Mucosa of stomach (tissue), 1 donor: ENCODE data around the gene FAM50A.
A peak's percentile ranks its signal among the peaks of the same experiment; 100 is the strongest.

Experiments
- H3K27me3 ChIP-seq: one replicate; pipeline ENCODE4 v1.7.0; 2013; ENCODE audit warnings: mild to moderate bottlenecking, low read length; ENCODE audit not compliant: control insufficient read depth, insufficient read depth
- H3K36me3 ChIP-seq: one replicate; pipeline ENCODE4 v1.7.0; 2013; ENCODE audit warnings: low read length; ENCODE audit not compliant: control insufficient read depth, insufficient read depth
- H3K4me1 ChIP-seq: one replicate; pipeline ENCODE4 v1.7.0; 2013; ENCODE audit warnings: mild to moderate bottlenecking, low read length; ENCODE audit not compliant: control insufficient read depth, insufficient read depth
- H3K4me3 ChIP-seq: one replicate; pipeline ENCODE4 v1.7.0; 2013; ENCODE audit warnings: low read length
- H3K9ac ChIP-seq: one replicate; pipeline ENCODE4 v1.7.0; 2013; ENCODE audit warnings: mild to moderate bottlenecking, low read length, moderate library complexity
- H3K9me3 ChIP-seq: one replicate; pipeline ENCODE4 v1.7.0; 2013; ENCODE audit warnings: mild to moderate bottlenecking, low read length, moderate library complexity; ENCODE audit not compliant: control insufficient read depth
- donor health status: Pancreatic carcinoma.

Gene FAM50A

GRCh38 chrX:154448484-154448883, 4.5 kb downstream of the FAM50A start:
- Histone ChIP-seq H3K9ac (no peak overlapping the region), H3K9me3 (no peaks in the 10 kb centered on the region), H3K4me1 (peaks cover 7% of the 10 kb centered on the region), H3K4me3 (no peak overlapping the region), H3K27me3 (no peaks in the 10 kb centered on the region), H3K36me3 (no peaks in the 10 kb centered on the region)

DNA sequence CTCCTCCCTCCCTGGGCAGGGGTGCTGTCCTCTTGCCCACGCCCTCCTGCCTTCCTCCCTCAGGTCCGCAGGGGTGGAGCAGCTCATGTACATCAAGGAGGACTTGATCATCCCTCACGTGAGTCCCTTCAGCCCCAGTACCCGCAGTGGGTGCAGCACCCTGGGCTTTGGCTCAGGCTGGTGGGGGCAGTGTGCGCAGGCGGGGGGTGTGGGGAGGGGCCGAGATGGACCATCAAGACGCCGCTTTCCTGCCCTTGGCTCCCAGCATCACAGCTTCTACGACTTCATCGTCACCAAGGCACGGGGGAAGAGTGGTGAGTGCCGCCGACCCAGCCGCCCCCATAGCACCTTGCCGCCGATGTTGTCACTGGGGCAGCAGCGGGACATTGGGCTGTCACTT, 5.7 kb downstream of the FAM50A start:
- H3K9me3 ChIP-seq: no peaks in the 10 kb centered on the region
- no peaks in the 10 kb centered on the region for H3K36me3 ChIP-seq
- no peaks in the 10 kb centered on the region for H3K27me3 ChIP-seq
- H3K4me1 ChIP-seq: peaks cover 7% of the 10 kb centered on the region
- H3K4me3 ChIP-seq: no peak overlapping the region
- H3K9ac ChIP-seq: no peak overlapping the region

DNA sequence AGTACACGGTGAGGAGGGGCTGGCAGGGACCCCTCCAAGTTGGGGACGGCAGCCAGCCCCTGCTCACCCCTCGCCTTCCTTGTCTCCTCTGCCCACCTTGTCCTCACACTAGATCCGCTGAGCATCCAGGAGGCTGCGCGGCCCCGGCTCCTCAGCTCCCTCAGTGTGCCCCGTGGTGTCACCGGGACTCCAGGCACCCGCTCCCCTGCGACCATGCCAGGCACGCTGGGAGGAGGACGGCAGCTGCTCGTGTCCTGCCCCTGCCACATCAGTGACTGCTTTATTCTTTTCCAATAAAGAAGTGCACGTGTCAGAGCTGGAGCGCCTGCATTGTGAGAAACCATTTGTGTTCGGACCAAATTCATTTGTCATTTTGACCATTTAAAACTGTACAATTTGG, 6.4 kb downstream of the FAM50A start:
- Histone ChIP-seq H3K4me1 (no peaks in the 10 kb centered on the region), H3K9me3 (no peaks in the 10 kb centered on the region), H3K4me3 (no peak overlapping the region), H3K36me3 (no peaks in the 10 kb centered on the region), H3K9ac (no peak overlapping the region), H3K27me3 (no peaks in the 10 kb centered on the region)

GRCh38 chrX:154452823-154453222, 8.9 kb downstream of the FAM50A start:
- Histone ChIP-seq H3K9ac (no peak overlapping the region), H3K4me1 (no peaks in the 10 kb centered on the region), H3K27me3 (no peaks in the 10 kb centered on the region), H3K9me3 (no peaks in the 10 kb centered on the region), H3K4me3 (no peak overlapping the region), H3K36me3 (no peaks in the 10 kb centered on the region)

DNA sequence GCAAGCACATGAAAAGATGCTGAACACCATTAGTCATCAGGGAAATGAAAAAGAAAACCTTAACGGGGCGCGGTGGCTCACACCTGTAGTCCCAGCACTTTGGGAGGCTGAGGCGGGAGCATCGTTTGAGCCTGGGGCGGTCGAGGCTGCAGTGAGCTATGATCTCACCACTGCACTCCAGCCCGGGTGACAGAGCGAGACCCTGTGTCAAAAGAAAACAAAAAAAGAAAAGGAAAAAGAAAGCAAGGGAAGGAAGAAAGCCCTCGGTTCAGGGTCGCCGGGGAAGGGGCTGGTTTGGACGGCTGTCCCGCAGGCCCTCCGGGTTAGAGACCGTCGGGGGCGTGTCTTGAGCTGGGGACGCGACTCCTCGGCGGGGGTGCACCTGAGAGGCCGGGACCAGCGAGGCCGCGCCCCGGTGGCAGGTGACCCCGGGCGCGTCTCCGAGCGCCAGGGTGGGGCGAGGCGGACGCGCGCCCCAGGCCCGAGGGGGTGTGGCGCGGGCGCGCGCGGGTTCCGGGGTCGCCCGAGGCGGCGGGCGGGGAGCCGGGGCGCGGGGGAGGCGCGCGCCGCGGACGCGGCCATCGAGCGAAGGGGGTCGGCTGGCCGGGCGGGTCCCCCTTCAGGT, 13.7 kb downstream of the FAM50A start:
- Histone ChIP-seq H3K36me3 (no peaks in the 10 kb centered on the region), H3K9me3 (no peaks in the 10 kb centered on the region), H3K4me1 (peaks cover 4% of the 10 kb centered on the region), H3K9ac (no peak overlapping the region), H3K27me3 (no peaks in the 10 kb centered on the region), H3K4me3 (no peak overlapping the region)

DNA sequence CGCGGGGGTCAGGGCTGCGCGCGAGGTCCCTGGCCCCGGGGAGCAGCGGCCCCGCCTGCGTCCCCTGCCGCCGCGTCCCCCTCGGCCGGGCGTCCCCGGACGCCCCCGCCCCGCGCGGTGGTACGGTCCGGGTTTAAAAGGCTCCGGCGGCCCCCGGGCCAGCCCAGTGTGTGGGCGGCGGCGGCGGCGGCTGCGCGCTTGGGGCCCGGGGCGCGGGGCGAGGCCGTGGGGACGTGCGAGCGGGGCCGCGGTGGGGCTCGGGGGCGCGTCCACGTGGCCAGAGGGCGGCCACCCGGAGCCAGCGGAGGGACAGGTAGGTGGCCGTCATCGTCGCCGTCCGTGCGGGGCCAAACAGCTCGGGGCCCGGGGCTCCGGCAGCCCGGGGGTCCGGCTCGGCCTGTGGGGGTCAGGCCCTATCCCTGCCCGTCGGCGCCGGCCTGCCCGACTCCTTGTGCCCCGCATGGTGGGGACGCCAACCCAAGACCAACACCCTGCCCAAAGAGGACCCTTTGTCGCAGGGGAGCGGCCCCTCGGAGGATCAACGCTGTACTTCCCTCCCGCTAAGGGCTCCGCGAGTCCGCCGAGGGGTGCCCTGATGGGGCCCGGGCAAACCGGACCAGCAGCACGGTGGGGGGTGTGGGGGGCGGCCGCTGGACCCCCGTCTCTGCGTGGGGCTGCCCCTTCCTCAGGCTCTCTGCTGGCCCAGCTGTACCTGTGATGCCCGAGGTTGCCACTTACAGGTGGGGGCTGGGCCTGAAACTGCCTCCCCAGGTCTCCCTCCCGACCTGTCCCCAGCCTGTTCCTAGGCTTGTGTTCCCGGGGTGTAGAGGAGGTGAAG, 14.4 kb downstream of the FAM50A start, which contains the start of gene PLXNA3:
Gene PLXNA3, plus strand, starts transcription at position 166 of the 838 bp plus-strand sequence. CDS start 1,903 bp downstream, outside the sequence.
- H3K4me3 ChIP-seq: no peak within 1 kb of the TSS
- H3K9me3 ChIP-seq: no peaks in the 10 kb centered on the region
- peaks cover 4% of the 10 kb centered on the region for H3K4me1 ChIP-seq
- no peaks in the 10 kb centered on the region for H3K36me3 ChIP-seq
- peak within 1 kb of the TSS; percentile 55 for H3K9ac ChIP-seq
- H3K27me3 ChIP-seq: no peaks in the 10 kb centered on the region

DNA sequence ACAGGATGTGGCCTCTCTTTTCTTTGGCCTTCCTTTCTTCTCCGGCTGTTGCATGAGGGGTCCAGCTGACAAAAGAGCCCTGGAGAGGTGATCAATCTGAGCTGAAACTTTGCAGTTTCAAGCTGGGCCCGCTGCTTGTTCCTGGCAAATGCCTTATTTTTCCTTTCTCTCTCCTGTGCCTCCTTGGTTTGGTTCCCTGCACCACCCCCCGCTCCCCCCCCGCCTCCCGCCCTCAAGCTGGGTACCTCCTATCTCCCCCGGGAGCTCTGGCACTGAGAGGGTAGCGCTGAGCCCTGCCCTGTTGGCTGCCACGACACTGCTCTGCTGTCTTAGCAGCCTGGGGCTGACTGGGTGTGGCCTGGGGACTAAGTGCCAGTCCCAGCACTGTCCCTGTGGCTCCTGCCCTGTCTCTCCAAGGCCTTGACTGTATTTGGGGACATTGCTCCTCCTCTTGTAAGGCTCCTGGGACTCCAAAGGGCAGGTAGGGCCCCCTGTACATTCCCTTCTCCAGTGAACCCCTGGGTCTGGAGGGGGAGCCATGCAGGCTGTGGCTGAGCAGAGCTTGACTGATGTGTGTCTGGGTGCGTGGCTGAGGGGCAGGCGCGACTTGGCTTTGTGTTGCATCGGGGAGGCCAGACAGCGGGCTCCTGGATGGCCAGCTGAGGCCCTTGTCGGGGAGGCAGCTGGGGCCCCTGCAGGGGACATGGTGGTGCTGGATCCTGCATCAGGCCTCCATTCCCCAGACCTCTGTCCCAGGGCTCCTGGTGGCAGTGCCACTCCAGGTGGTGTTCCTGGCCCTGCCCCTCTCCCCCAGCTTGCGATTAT, 15.2 kb downstream of the FAM50A start:
- no peak overlapping the region for H3K4me3 ChIP-seq
- H3K4me1 ChIP-seq: peaks cover 4% of the 10 kb centered on the region
- H3K9ac ChIP-seq: peak overlapping the region; percentile 55
- H3K27me3 ChIP-seq: no peaks in the 10 kb centered on the region
- no peaks in the 10 kb centered on the region for H3K36me3 ChIP-seq
- H3K9me3 ChIP-seq: no peaks in the 10 kb centered on the region

DNA sequence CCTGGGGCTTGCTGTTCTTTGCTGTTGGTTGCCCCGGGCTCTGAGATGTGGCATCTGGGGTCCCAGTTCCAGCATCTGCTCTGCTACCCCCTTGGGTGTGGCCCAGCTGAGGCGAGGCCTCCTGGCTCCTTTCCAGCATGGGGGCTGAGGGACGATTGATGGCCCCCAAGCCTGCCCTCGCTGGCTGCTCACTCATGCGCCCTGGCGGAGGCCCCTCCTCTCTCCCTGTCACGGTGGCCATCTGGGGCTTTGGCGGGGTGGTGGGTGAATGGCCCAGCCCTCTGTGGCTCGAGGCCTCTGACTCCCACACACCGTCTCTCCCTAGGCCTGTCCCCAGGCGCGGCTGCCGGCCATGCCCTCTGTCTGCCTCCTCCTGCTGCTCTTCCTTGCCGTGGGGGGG, 15.9 kb downstream of the FAM50A start:
- Histone ChIP-seq H3K9me3 (no peaks in the 10 kb centered on the region), H3K27me3 (no peaks in the 10 kb centered on the region), H3K9ac (no peak overlapping the region), H3K4me1 (peaks cover 4% of the 10 kb centered on the region), H3K36me3 (no peaks in the 10 kb centered on the region), H3K4me3 (no peak overlapping the region)

DNA sequence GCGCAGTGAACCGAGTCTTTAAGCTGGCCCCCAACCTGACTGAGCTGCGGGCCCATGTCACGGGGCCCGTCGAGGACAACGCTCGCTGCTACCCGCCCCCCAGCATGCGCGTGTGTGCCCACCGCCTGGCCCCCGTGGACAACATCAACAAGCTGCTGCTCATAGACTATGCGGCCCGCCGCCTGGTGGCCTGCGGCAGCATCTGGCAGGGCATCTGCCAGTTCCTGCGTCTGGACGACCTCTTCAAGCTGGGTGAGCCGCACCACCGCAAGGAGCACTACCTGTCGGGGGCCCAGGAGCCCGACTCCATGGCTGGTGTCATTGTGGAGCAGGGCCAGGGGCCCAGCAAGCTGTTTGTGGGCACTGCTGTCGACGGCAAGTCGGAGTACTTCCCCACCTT, 16.4 kb downstream of the FAM50A start:
- H3K36me3 ChIP-seq: no peaks in the 10 kb centered on the region
- H3K4me1 ChIP-seq: peaks cover 4% of the 10 kb centered on the region
- H3K9me3 ChIP-seq: no peaks in the 10 kb centered on the region
- H3K27me3 ChIP-seq: no peaks in the 10 kb centered on the region
- no peak overlapping the region for H3K4me3 ChIP-seq
- H3K9ac ChIP-seq: no peak overlapping the region

DNA sequence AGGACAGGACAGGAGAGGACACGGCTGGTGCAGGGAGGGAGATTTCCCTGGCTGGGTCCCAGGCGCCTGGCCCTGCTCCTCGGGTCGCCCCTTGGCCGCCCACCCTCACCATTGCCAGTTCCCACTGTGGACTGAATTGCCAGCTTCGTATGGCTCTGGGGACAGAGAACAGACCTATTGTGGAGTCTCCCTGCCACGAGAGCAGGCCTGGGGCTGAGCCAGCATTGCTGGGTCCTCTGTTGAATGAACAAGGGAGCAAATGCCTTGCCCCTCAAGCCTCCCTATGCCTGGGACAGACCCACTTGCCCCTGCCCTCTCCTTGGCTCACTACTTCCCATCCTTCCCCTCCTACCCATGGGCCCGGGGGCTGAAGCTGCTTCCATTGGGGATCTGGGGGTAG, 18.5 kb downstream of the FAM50A start:
- no peaks in the 10 kb centered on the region for H3K27me3 ChIP-seq
- H3K9ac ChIP-seq: no peak overlapping the region
- H3K4me1 ChIP-seq: peaks cover 4% of the 10 kb centered on the region
- H3K9me3 ChIP-seq: no peaks in the 10 kb centered on the region
- H3K4me3 ChIP-seq: no peak overlapping the region
- H3K36me3 ChIP-seq: no peaks in the 10 kb centered on the region

- Histone ChIP-seq H3K27me3 (no peaks in the 10 kb centered on the region), H3K4me3 (no peak overlapping the region), H3K4me1 (peaks cover 4% of the 10 kb centered on the region), H3K9me3 (no peaks in the 10 kb centered on the region), H3K9ac (no peak overlapping the region), H3K36me3 (no peaks in the 10 kb centered on the region)
Measured at GRCh38 chrX:154463611-154464220, 19.8 kb downstream of the FAM50A start.
